BLaER1 treated with 17β-estradiol and CSF1 and Interleukin-3, amounts not matched to agents 10 nM and 100 nM (cell line): ENCODE measurements around the gene CUX1.

Experiments used
- H3K27ac ChIP-seq, 11 experiments: shearing (Covaris generic); formaldehyde crosslinking; 2 replicates each; pipeline ENCODE4 v1.8.1; 2022
- H3K27me3 ChIP-seq, 11 experiments: shearing (Covaris generic); formaldehyde crosslinking; 2 replicates each; pipeline ENCODE4 v1.8.1; 2022
- H3K36me3 ChIP-seq, 11 experiments: shearing (Covaris generic); formaldehyde crosslinking; 2 replicates each; pipeline ENCODE4 v1.8.1; 2022
- H3K4me1 ChIP-seq, 10 experiments: shearing (Covaris generic); formaldehyde crosslinking; 2 replicates each; pipeline ENCODE4 v1.8.1; 2022
- H3K4me2 ChIP-seq, 11 experiments: shearing (Covaris generic); formaldehyde crosslinking; 2 replicates each; pipeline ENCODE4 v1.8.1; 2022
- H3K4me3 ChIP-seq, 10 experiments: shearing (Covaris generic); formaldehyde crosslinking; 2 replicates each; pipeline ENCODE4 v1.8.1; 2022
- H3K9ac ChIP-seq, 11 experiments: shearing (Covaris generic); formaldehyde crosslinking; 2 replicates each; pipeline ENCODE4 v1.8.1; 2022
- H3K9me3 ChIP-seq, 11 experiments: shearing (Covaris generic); formaldehyde crosslinking; replicated peaks in 1 of 11; 2 replicates each; pipeline ENCODE4 v1.8.1; 2022
- H4K20me1 ChIP-seq, 11 experiments: shearing (Covaris generic); formaldehyde crosslinking; 2 replicates each; pipeline ENCODE4 v1.8.1; 2022
- Cebpa-rat ChIP-seq, 11 experiments: shearing (Covaris generic); IDR thresholded peaks; 2 replicates each; pipeline ENCODE4 v1.8.1; 2022

CUX1 gene

GRCh38 chr7:102291916-102292267 lies 474.5 kb downstream of the CUX1 start:
- Histone ChIP-seq H3K9me3 (no peaks in the 10 kb centered on the region), H3K27ac (no peak overlapping the region), H3K27me3 (no peaks in the 10 kb centered on the region), H4K20me1 (peaks cover 85 to 100% (median 97%) of the 10 kb centered on the region in 11 experiments), H3K36me3 (peaks cover 0 to 29% (median 8%) of the 10 kb centered on the region in 11 experiments; a peak in 13 of 22 replicates), H3K4me2 (peak overlapping the region in 3 of 11 experiments; percentile 8 to 66 (median 31); a peak in 4 of 22 replicates), H3K9ac (no peak overlapping the region), H3K4me3 (no peak overlapping the region), H3K4me1 (peaks cover 72 to 92% (median 87%) of the 10 kb centered on the region in 10 experiments)
- TF ChIP-seq Cebpa-rat (IDR thresholded peaks at IDR 0.05): no peak

- Histone ChIP-seq H3K4me1 (peaks cover 68 to 85% (median 81%) of the 10 kb centered on the region in 10 experiments), H3K9ac (0 out of 22 replicates have a peak overlapping the region, but pooled peaks of 1 of the 11 experiments have one; percentile 37), H3K4me2 (peak overlapping the region; percentile 58 to 81 (median 76)), H3K36me3 (peaks cover 0 to 40% (median 8%) of the 10 kb centered on the region in 11 experiments; a peak in 13 of 22 replicates), H4K20me1 (peaks cover 76 to 100% (median 98%) of the 10 kb centered on the region in 11 experiments), H3K27ac (no peak overlapping the region), H3K4me3 (no peak overlapping the region), H3K9me3 (no peaks in the 10 kb centered on the region), H3K27me3 (no peaks in the 10 kb centered on the region)
- no peak for TF ChIP-seq Cebpa-rat (IDR thresholded peaks at IDR 0.05)
Measured at GRCh38 chr7:102292813-102293798, 475.7 kb downstream of the CUX1 start.

GRCh38 chr7:102294589-102294988 lies 477.2 kb downstream of the CUX1 start:
- Histone ChIP-seq H3K36me3 (peaks cover 0 to 44% (median 9%) of the 10 kb centered on the region in 11 experiments; a peak in 13 of 22 replicates), H4K20me1 (peaks cover 61 to 100% (median 96%) of the 10 kb centered on the region in 11 experiments), H3K4me3 (no peak overlapping the region; a peak in 1 of 20 replicates), H3K4me2 (peak overlapping the region; percentile 58 to 81 (median 76)), H3K9ac (peak overlapping the region in 5 of 11 experiments; percentile 4 to 41 (median 15); a peak in 1 of 22 replicates), H3K27ac (peak overlapping the region in 4 of 11 experiments; percentile 2 to 45 (median 20); a peak in 3 of 22 replicates), H3K27me3 (no peaks in the 10 kb centered on the region), H3K9me3 (no peaks in the 10 kb centered on the region), H3K4me1 (peaks cover 59 to 84% (median 73%) of the 10 kb centered on the region in 10 experiments)
- TF ChIP-seq Cebpa-rat (IDR thresholded peaks at IDR 0.05): no peak

- H3K4me1 ChIP-seq: peaks cover 62 to 85% (median 71%) of the 10 kb centered on the region in 10 experiments
- H3K27ac ChIP-seq: peak overlapping the region in 5 of 11 experiments; percentile 2 to 45 (median 12); a peak in 2 of 22 replicates
- H3K36me3 ChIP-seq: peaks cover 3 to 51% (median 15%) of the 10 kb centered on the region in 11 experiments; a peak in 21 of 22 replicates
- no peaks in the 10 kb centered on the region for H3K27me3 ChIP-seq
- peak overlapping the region; percentile 58 to 81 (median 76) for H3K4me2 ChIP-seq
- H4K20me1 ChIP-seq: peaks cover 55 to 100% (median 95%) of the 10 kb centered on the region in 11 experiments
- H3K4me3 ChIP-seq: no peak overlapping the region
- peak overlapping the region in 3 of 11 experiments; percentile 15 to 41 (median 23); a peak in 1 of 22 replicates for H3K9ac ChIP-seq
- TF ChIP-seq Cebpa-rat (IDR thresholded peaks at IDR 0.05): no peak
- no peaks in the 10 kb centered on the region for H3K9me3 ChIP-seq
Measured at GRCh38 chr7:102295346-102296178, 478.1 kb downstream of the CUX1 start.

- no peak overlapping the region for H3K9ac ChIP-seq
- peaks cover 50 to 100% (median 92%) of the 10 kb centered on the region in 11 experiments for H4K20me1 ChIP-seq
- no peak for TF ChIP-seq Cebpa-rat (IDR thresholded peaks at IDR 0.05)
- no peaks in the 10 kb centered on the region for H3K9me3 ChIP-seq
- peak overlapping the region; percentile 58 to 81 (median 76) for H3K4me2 ChIP-seq
- peak overlapping the region in 3 of 11 experiments; percentile 1 to 12 (median 11); a peak in 2 of 22 replicates for H3K27ac ChIP-seq
- H3K27me3 ChIP-seq: no peaks in the 10 kb centered on the region
- H3K4me1 ChIP-seq: peaks cover 58 to 83% (median 69%) of the 10 kb centered on the region in 10 experiments
- H3K36me3 ChIP-seq: peaks cover 9 to 51% (median 19%) of the 10 kb centered on the region in 11 experiments; a peak in 21 of 22 replicates
- H3K4me3 ChIP-seq: no peak overlapping the region
Measured at GRCh38 chr7:102296179-102296438, 478.7 kb downstream of the CUX1 start.

- no peak for TF ChIP-seq Cebpa-rat (IDR thresholded peaks at IDR 0.05)
- H3K4me2 ChIP-seq: peak overlapping the region in 7 of 11 experiments; percentile 63 to 81 (median 76); a peak in 10 of 22 replicates
Measured at GRCh38 chr7:102296514-102296913, 479.1 kb downstream of the CUX1 start.

GRCh38 chr7:102297487-102298218 lies 480.2 kb downstream of the CUX1 start:
- Histone ChIP-seq H3K9ac (no peak overlapping the region), H3K4me2 (no peak overlapping the region), H3K27me3 (no peaks in the 10 kb centered on the region), H4K20me1 (peaks cover 36 to 100% (median 83%) of the 10 kb centered on the region in 11 experiments), H3K27ac (no peak overlapping the region), H3K36me3 (peaks cover 22 to 60% (median 32%) of the 10 kb centered on the region in 11 experiments), H3K4me3 (no peak overlapping the region), H3K9me3 (no peaks in the 10 kb centered on the region), H3K4me1 (peaks cover 61 to 80% (median 71%) of the 10 kb centered on the region in 10 experiments)
- TF ChIP-seq Cebpa-rat (IDR thresholded peaks at IDR 0.05): no peak

More at GRCh38 chr7:102296514-102296913, 479.1 kb downstream of the CUX1 start:
- no peak overlapping the region for H3K9ac ChIP-seq
- no peaks in the 10 kb centered on the region for H3K9me3 ChIP-seq
- H3K27ac ChIP-seq: no peak overlapping the region
- peaks cover 58 to 80% (median 69%) of the 10 kb centered on the region in 10 experiments for H3K4me1 ChIP-seq
- no peaks in the 10 kb centered on the region for H3K27me3 ChIP-seq
- H4K20me1 ChIP-seq: peaks cover 46 to 100% (median 88%) of the 10 kb centered on the region in 11 experiments
- peaks cover 13 to 51% (median 21%) of the 10 kb centered on the region in 11 experiments; a peak in 21 of 22 replicates for H3K36me3 ChIP-seq
- H3K4me3 ChIP-seq: no peak overlapping the region
